HCT116 (cell line): ENCODE results near the gene KLF9. TPM values are rescaled to one million over a fixed set of nuclear protein-coding genes. Genes with fewer than 3 reads are reported as not detected.

Experiments
- ATAC-seq: fragments of 200-7000 bp; cut with Tn5 transposase; 2 replicates; pipeline ENCODE4 v1.9.1; 2020; ENCODE audit warnings: mild to moderate bottlenecking, moderate library complexity
- BruUV-seq: library from RNA; stranded (reverse); fragments of 400-500 nt; replicated peaks from 2 replicates; lab custom pipeline; 2021; lab: Mats Ljungman, UMichigan
- CTCF ChIA-PET: fragments of 300-600 bp; sonication (Branson Sonifier 250); formaldehyde crosslinking; loops from one replicate; lab custom pipeline; 2021; ENCODE audit warnings: antibody characterized with exemption; lab: Charles Lee
- POLR2A ChIA-PET: fragments of 300-600, 350-600 bp; sonication (Branson Sonifier 250); formaldehyde crosslinking; loops from one replicate; lab custom pipeline; 2021; ENCODE audit warnings: antibody characterized with exemption; lab: Charles Lee
- RAD21 ChIA-PET, 2 experiments: fragments of 300-600 bp; sonication (Branson Sonifier 250); formaldehyde crosslinking; loops; one replicate each; lab custom pipeline; 2023; ENCODE audit warnings: low total read pairs in 2 of 2; ENCODE audit not compliant: uncharacterized antibody in 2 of 2, unreplicated experiment in 2 of 2, low non-redundant PET in 1 of 2; lab: Charles Lee
- DNase-seq: peaks from one replicate; pipeline ENCODE4 v3.0.0-alpha.2; 2010; ENCODE audit warnings: low read depth, low spot score
- H2AFZ ChIP-seq: fragments of 200-600 bp; shearing (Covaris generic), sonication (generic); 2 replicates; pipeline ENCODE4 v1.6.1; 2017; ENCODE audit warnings: low read depth, mixed run types, mixed read lengths, antibody characterized with exemption, low read length; ENCODE audit not compliant: poor library complexity, severe bottlenecking
- H3K27ac ChIP-seq: 2 replicates; pipeline ENCODE4 v1.5.1; 2012; ENCODE audit warnings: low read depth, low read length
- H3K27me3 ChIP-seq: fragments of 200-600 bp; sonication (generic); 2 replicates; pipeline ENCODE4 v1.6.1; 2016; ENCODE audit warnings: mixed run types, low read length, mixed read lengths; ENCODE audit not compliant: insufficient read depth
- H3K36me3 ChIP-seq, 2 experiments: fragments of 200-500 bp in 1 of 2; fragments of 200-600 bp in 1 of 2; sonication (Bioruptor generic) in 1 of 2; sonication (generic) in 1 of 2; 2 replicates each; pipeline versions ENCODE4 v1.5.1 to v1.6.1; 2014 to 2016; ENCODE audit warnings: low read length in 2 of 2, inconsistent platforms in 1 of 2, mixed read lengths in 1 of 2, mixed run types in 1 of 2; ENCODE audit not compliant: insufficient read depth in 2 of 2, control insufficient read depth in 1 of 2
- H3K4me1 ChIP-seq, 2 experiments: fragments of 200-600 bp in 1 of 2; sonication (generic) in 1 of 2; 2 replicates each; pipeline versions ENCODE4 v1.5.1 to v1.6.1; 2012 to 2017; ENCODE audit warnings: low read length in 2 of 2, inconsistent platforms in 1 of 2, mild to moderate bottlenecking in 1 of 2, mixed read lengths in 1 of 2, mixed run types in 1 of 2, moderate library complexity in 1 of 2; ENCODE audit not compliant: insufficient read depth in 2 of 2, control insufficient read depth in 1 of 2
- H3K4me2 ChIP-seq: fragments of 200-600 bp; sonication (generic); 2 replicates; pipeline ENCODE4 v1.6.1; 2017; ENCODE audit warnings: mixed run types, low read length, mixed read lengths
- H3K4me3 ChIP-seq, 2 experiments: fragments of 200-600 bp in 1 of 2; sonication (generic) in 1 of 2; replicated peaks in 1 of 2; 2 replicates each; pipeline ENCODE4 v1.5.1; 2011 to 2016; ENCODE audit warnings: low read length in 2 of 2, control low read depth in 1 of 2, low read depth in 1 of 2, mild to moderate bottlenecking in 1 of 2, mixed read lengths in 1 of 2, mixed run types in 1 of 2
- H3K79me2 ChIP-seq: fragments of 200-600 bp; sonication (generic); 2 replicates; pipeline ENCODE4 v1.6.1; 2017; ENCODE audit warnings: mild to moderate bottlenecking, mixed run types, low read length, moderate library complexity, mixed read lengths; ENCODE audit not compliant: insufficient read depth
- H3K9ac ChIP-seq: fragments of 200-600 bp; sonication (generic); 2 replicates; pipeline ENCODE4 v1.6.1; 2016; ENCODE audit warnings: low read length, mixed read lengths
- H3K9me2 ChIP-seq: fragments of 200-600 bp; sonication (generic), shearing (Covaris generic); 2 replicates; pipeline ENCODE4 v1.6.1; 2017; ENCODE audit warnings: mixed run types, mild to moderate bottlenecking, moderate library complexity; ENCODE audit not compliant: insufficient read depth
- H3K9me3 ChIP-seq, 2 experiments: fragments of 200-500 bp in 1 of 2; fragments of 200-600 bp in 1 of 2; sonication (Bioruptor generic) in 1 of 2; sonication (generic) in 1 of 2; 2 replicates each; pipeline ENCODE4 v1.6.1; 2014 to 2017; ENCODE audit warnings: low read length in 2 of 2, mixed read lengths in 2 of 2, inconsistent platforms in 1 of 2, low read depth in 1 of 2, mild to moderate bottlenecking in 1 of 2, mixed run types in 1 of 2, moderate library complexity in 1 of 2; ENCODE audit not compliant: control insufficient read depth in 1 of 2, insufficient read depth in 1 of 2
- H4K20me1 ChIP-seq: fragments of 200-600 bp; sonication (generic), shearing (Covaris generic); 2 replicates; pipeline ENCODE4 v1.6.1; 2017; ENCODE audit warnings: mixed run types, mild to moderate bottlenecking, moderate library complexity; ENCODE audit not compliant: insufficient read depth
- ATF3 ChIP-seq: IDR thresholded peaks from 2 replicates; pipeline ENCODE4 v1.6.1; 2012
- CBX3 ChIP-seq: IDR thresholded peaks from 2 replicates; pipeline ENCODE4 v1.6.1; 2012; ENCODE audit warnings: low read depth
- CTCF ChIP-seq, 3 experiments: fragments of 200-600 bp in 1 of 3; sonication (generic) in 1 of 3; IDR thresholded peaks in 2 of 3; conservative IDR thresholded peaks in 1 of 3; 2 replicates each; pipeline ENCODE4 v1.5.1; 2012 to 2017; ENCODE audit warnings: low read depth in 2 of 3, low read length in 2 of 3, antibody characterized with exemption in 1 of 3, borderline replicate concordance in 1 of 3, control low read depth in 1 of 3, mild to moderate bottlenecking in 1 of 3, mixed read lengths in 1 of 3, mixed run types in 1 of 3, moderate library complexity in 1 of 3; ENCODE audit not compliant: insufficient read depth in 1 of 3
- EGR1 ChIP-seq: IDR thresholded peaks from 2 replicates; pipeline ENCODE4 v1.6.1; 2012; ENCODE audit warnings: low read depth
- EZH2 ChIP-seq: fragments of 200-600 bp; sonication (generic); IDR thresholded peaks from 2 replicates; pipeline ENCODE4 v1.6.1; 2017; ENCODE audit warnings: antibody characterized with exemption, mixed run types
- EZH2phosphoT487 ChIP-seq: fragments of 200-600 bp; IDR thresholded peaks from 2 replicates; pipeline ENCODE4 v1.6.1; 2018; ENCODE audit warnings: antibody characterized with exemption, borderline replicate concordance
- FOSL1 ChIP-seq: IDR thresholded peaks from 2 replicates; pipeline ENCODE4 v1.6.1; 2012; ENCODE audit warnings: low read depth
- POLR2A ChIP-seq: IDR thresholded peaks from 2 replicates; pipeline ENCODE4 v1.7.0; 2011; ENCODE audit warnings: borderline replicate concordance; ENCODE audit not compliant: insufficient read depth, insufficient read length; ENCODE audit errors: extremely low read depth
- POLR2AphosphoS5 ChIP-seq: IDR thresholded peaks from 2 replicates; pipeline ENCODE4 v1.6.1; 2011; ENCODE audit warnings: mild to moderate bottlenecking, low read depth, low read length, moderate library complexity
- SIN3A ChIP-seq: IDR thresholded peaks from 2 replicates; pipeline ENCODE4 v1.6.1; 2012; ENCODE audit warnings: low read depth
- SP1 ChIP-seq: IDR thresholded peaks from 2 replicates; pipeline ENCODE4 v1.6.1; 2012; ENCODE audit warnings: low read depth
- TCF7L2 ChIP-seq: IDR thresholded peaks from 2 replicates; pipeline ENCODE4 v1.7.0; 2011; ENCODE audit warnings: borderline replicate concordance, inconsistent platforms; ENCODE audit not compliant: insufficient read depth, insufficient read length; ENCODE audit errors: extremely low read depth
- ZBTB33 ChIP-seq: IDR thresholded peaks from 2 replicates; pipeline ENCODE4 v1.6.1; 2011; ENCODE audit warnings: mild to moderate bottlenecking, low read length, moderate library complexity; ENCODE audit not compliant: insufficient replicate concordance; ENCODE audit errors: extremely low read depth
- ZFX ChIP-seq: fragments of 450-650 bp; IDR thresholded peaks from 2 replicates; pipeline ENCODE4 v1.6.1; 2017
- ZNF274 ChIP-seq: fragments of 200-500 bp; sonication (Bioruptor generic); IDR thresholded peaks from 2 replicates; pipeline ENCODE4 v1.6.1; 2014; ENCODE audit warnings: mild to moderate bottlenecking, low read depth, low read length, inconsistent platforms
- intact Hi-C: fragments of 100-400 bp; cut with micrococcal nuclease; formaldehyde crosslinking; loops from 2 replicates; pipeline ENCODE4 v1.10.0; 2022
- total RNA-seq: library from RNA; stranded (reverse); gene quantifications from one replicate; pipeline ENCODE4 v1.2.1, GENCODE V29; 2021; ENCODE audit not compliant: unreplicated experiment
- TF ChIP-seq, protein P1 (sequence below): IDR thresholded peaks from 2 replicates; pipeline ENCODE4 v1.6.1; 2012

The KLF9 gene
- total RNA-seq, 1 experiment from 2014 or later = 8.3 TPM

- ChIA-PET POLR2A (no interaction called here), CTCF (no interaction called here), RAD21 (no interaction called here)
- TF ChIP-seq ZBTB33 = no peak
- TF ChIP-seq EZH2phosphoT487 = no peak
- no peak for TF ChIP-seq SIN3A
- TF ChIP-seq ZNF274 = no peak
- TF ChIP-seq EZH2 = no peak
- TF ChIP-seq TCF7L2 = no peak
- TF ChIP-seq ATF3 = no peak
- no peak for TF ChIP-seq CBX3
- no peak for TF ChIP-seq ZFX
- TF ChIP-seq SP1 = no peak
- no peak for TF ChIP-seq POLR2A
- TF ChIP-seq FOSL1 = no peak
- no peak for TF ChIP-seq POLR2AphosphoS5
- TF ChIP-seq, protein P1, sequence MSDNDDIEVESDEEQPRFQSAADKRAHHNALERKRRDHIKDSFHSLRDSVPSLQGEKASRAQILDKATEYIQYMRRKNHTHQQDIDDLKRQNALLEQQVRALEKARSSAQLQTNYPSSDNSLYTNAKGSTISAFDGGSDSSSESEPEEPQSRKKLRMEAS = no peak
- TF ChIP-seq EGR1 = no peak
- no peak for TF ChIP-seq CTCF (IDR thresholded peaks at IDR 0.05 in 2 of 3, conservative IDR thresholded peaks at IDR 0.05 in 1 of 3; ENCODE audit: borderline replicate concordance in 1 of 3, insufficient read depth in 1 of 3, low read depth in 2 of 3, low read length in 2 of 3)
- H3K79me2 ChIP-seq = no peaks in the 10 kb centered on the region
- no peaks in the 10 kb centered on the region for H3K9me2 ChIP-seq
- DNase-seq = no peak
- BruUV-seq = no TSS peak
- no peak for ATAC-seq
- H3K4me1 ChIP-seq = no peaks in the 10 kb centered on the region
- H3K9me3 ChIP-seq = no peaks in the 10 kb centered on the region
- intact Hi-C loops = no loop called here
- no peak overlapping the region for H2AFZ ChIP-seq
- H3K36me3 ChIP-seq = no peaks in the 10 kb centered on the region
- H3K9ac ChIP-seq = no peak overlapping the region
- no peak overlapping the region for H3K4me2 ChIP-seq
- H3K27ac ChIP-seq = no peak overlapping the region
- H3K4me3 ChIP-seq = no peak overlapping the region
- no peaks in the 10 kb centered on the region for H3K27me3 ChIP-seq
- no peaks in the 10 kb centered on the region for H4K20me1 ChIP-seq
Measured at GRCh38 chr9:70448919-70449318, 34.5 kb upstream of the KLF9 start.
